ENCODE data around the gene GABRE. TPM values are rescaled to one million over a fixed set of nuclear protein-coding genes. Genes with fewer than 3 reads are reported as not detected.

GABRE gene
- total and polyA plus RNA-seq, 2 of the 13 experiments (the other 11 are each of a cell fraction or from before 2014, with no cell fraction given): 12.2 to 66.2 TPM

GRCh38 chrX:151985955-151986354 is 11.5 kb upstream of the GABRE start (continued):
- no peak for TF ChIP-seq ZBTB39 (CRISPR knock-in tag; IDR thresholded peaks at IDR 0.05)
- TF ChIP-seq ZBTB2 (CRISPR knock-in tag; IDR thresholded peaks at IDR 0.05; ENCODE audit: low read depth): no peak
- no peak for TF ChIP-seq POGK (CRISPR knock-in tag; conservative IDR thresholded peaks at IDR 0.05)
- no peak for TF ChIP-seq PCBP1 (IDR thresholded peaks at IDR 0.05; ENCODE audit: borderline replicate concordance, low read depth, low read length)
- TF ChIP-seq SMAD9 (CRISPR knock-in tag; IDR thresholded peaks at IDR 0.05): no peak
- no peak for TF ChIP-seq REPIN1 (CRISPR knock-in tag; IDR thresholded peaks at IDR 0.05; ENCODE audit: borderline replicate concordance, low read depth)
- no peak for TF ChIP-seq SIN3B (IDR thresholded peaks at IDR 0.05; ENCODE audit: low read length)
- no peak for TF ChIP-seq DR1 (CRISPR knock-in tag; IDR thresholded peaks at IDR 0.05)
- no peak for TF ChIP-seq ZBTB14 (CRISPR knock-in tag; IDR thresholded peaks at IDR 0.05)
- no peak for TF ChIP-seq ZNF350 (CRISPR knock-in tag; IDR thresholded peaks at IDR 0.05; ENCODE audit: borderline replicate concordance, low read depth)
- TF ChIP-seq HNF4A (CRISPR knock-in tag; IDR thresholded peaks at IDR 0.05): peak; percentile 83
- no peak for TF ChIP-seq ZNF782 (CRISPR knock-in tag; IDR thresholded peaks at IDR 0.05; ENCODE audit: borderline replicate concordance)
- no peak for TF ChIP-seq ZSCAN9 (CRISPR knock-in tag; IDR thresholded peaks at IDR 0.05; ENCODE audit: borderline replicate concordance)
- no peak for TF ChIP-seq HNRNPLL (IDR thresholded peaks at IDR 0.05; ENCODE audit: low read depth, low read length, poor library complexity, severe bottlenecking)
- TF ChIP-seq SNAPC5 (CRISPR knock-in tag; IDR thresholded peaks at IDR 0.05; ENCODE audit: borderline replicate concordance): no peak
- no peak for TF ChIP-seq SATB2 (CRISPR knock-in tag; IDR thresholded peaks at IDR 0.05)
- TF ChIP-seq SIX1 (CRISPR knock-in tag; IDR thresholded peaks at IDR 0.05; ENCODE audit: borderline replicate concordance): no peak
- TF ChIP-seq ZGPAT (CRISPR knock-in tag; IDR thresholded peaks at IDR 0.05): no peak
- TF ChIP-seq ETS1 (CRISPR knock-in tag; IDR thresholded peaks at IDR 0.05): no peak
- no peak for TF ChIP-seq ZNF431 (CRISPR knock-in tag; IDR thresholded peaks at IDR 0.05; ENCODE audit: borderline replicate concordance, low read depth)
- peak; percentile 53 for TF ChIP-seq FOXA3 (CRISPR knock-in tag; IDR thresholded peaks at IDR 0.05)

All from HepG2 (cell line).